Measurements from ENCODE around the gene MYO9B. TPM values are rescaled to one million over a fixed set of nuclear protein-coding genes. Genes with fewer than 3 reads are reported as not detected.

The MYO9B gene
- total RNA-seq, 1 donor from 2014 or later = 94.3 TPM

DNA sequence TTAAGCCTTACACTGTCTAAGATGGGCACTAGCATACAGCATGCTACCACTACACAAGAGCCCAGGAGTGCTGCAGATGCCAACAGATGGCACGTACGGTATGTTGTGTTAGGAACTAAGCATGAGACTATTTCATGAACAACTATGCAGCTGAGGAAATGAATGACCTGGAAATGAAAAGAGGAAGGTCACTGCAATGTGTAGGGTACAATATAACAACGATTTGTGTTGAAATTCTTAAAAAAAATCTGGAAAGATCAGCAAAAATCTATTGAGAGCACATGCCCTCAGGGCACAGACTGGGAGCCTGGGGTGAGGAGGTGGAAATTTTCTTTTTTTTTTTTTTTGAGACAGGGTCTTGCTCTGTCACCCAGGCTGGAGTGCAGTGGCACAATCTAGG lies 14.8 kb upstream of the MYO9B start:
- Mint-ChIP-seq H3K4me3 (ENCODE audit: unreplicated experiment) (no peak overlapping the region), H3K4me1 (ENCODE audit: unreplicated experiment) (peaks cover 4% of the 10 kb centered on the region), H3K27ac (ENCODE audit: unreplicated experiment) (no peak overlapping the region), H3K9me3 (ENCODE audit: unreplicated experiment) (no peaks in the 10 kb centered on the region), H3K36me3 (ENCODE audit: unreplicated experiment) (peaks cover 8% of the 10 kb centered on the region), H3K27me3 (ENCODE audit: unreplicated experiment) (no peaks in the 10 kb centered on the region)
- no peak for DNase-seq (ENCODE audit: extremely low spot score, unreplicated experiment)
- TF ChIP-seq, protein P1, sequence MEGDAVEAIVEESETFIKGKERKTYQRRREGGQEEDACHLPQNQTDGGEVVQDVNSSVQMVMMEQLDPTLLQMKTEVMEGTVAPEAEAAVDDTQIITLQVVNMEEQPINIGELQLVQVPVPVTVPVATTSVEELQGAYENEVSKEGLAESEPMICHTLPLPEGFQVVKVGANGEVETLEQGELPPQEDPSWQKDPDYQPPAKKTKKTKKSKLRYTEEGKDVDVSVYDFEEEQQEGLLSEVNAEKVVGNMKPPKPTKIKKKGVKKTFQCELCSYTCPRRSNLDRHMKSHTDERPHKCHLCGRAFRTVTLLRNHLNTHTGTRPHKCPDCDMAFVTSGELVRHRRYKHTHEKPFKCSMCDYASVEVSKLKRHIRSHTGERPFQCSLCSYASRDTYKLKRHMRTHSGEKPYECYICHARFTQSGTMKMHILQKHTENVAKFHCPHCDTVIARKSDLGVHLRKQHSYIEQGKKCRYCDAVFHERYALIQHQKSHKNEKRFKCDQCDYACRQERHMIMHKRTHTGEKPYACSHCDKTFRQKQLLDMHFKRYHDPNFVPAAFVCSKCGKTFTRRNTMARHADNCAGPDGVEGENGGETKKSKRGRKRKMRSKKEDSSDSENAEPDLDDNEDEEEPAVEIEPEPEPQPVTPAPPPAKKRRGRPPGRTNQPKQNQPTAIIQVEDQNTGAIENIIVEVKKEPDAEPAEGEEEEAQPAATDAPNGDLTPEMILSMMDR (IDR thresholded peaks at IDR 0.05) = no peak

DNA sequence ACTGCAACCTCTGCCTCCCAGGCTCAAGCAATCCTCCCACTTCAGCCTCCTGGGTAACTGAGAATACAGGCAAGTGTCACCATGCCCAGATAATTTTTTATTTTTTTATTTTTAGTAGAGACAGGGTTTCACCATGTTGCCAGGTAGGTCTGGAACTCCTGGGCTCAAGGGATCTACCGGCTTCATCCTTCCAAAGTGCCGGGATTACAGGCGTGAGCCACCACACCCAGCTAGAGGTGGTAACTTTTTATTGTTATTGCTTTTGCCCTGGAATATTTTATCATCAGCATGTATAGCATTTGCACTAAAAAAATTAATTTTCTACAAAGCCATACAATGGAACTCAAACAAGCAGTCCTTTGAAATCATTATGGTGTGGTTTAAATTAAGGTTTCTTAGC lies 14.4 kb upstream of the MYO9B start:
- H3K27me3 Mint-ChIP-seq (ENCODE audit: unreplicated experiment) = no peaks in the 10 kb centered on the region
- peaks cover 8% of the 10 kb centered on the region for H3K36me3 Mint-ChIP-seq (ENCODE audit: unreplicated experiment)
- no peak overlapping the region for H3K4me3 Mint-ChIP-seq (ENCODE audit: unreplicated experiment)
- H3K4me1 Mint-ChIP-seq (ENCODE audit: unreplicated experiment) = peaks cover 4% of the 10 kb centered on the region
- TF ChIP-seq, protein P1 (IDR thresholded peaks at IDR 0.05) = no peak
- H3K9me3 Mint-ChIP-seq (ENCODE audit: unreplicated experiment) = no peaks in the 10 kb centered on the region
- DNase-seq (ENCODE audit: extremely low spot score, unreplicated experiment) = no peak
- H3K27ac Mint-ChIP-seq (ENCODE audit: unreplicated experiment) = no peak overlapping the region

DNA sequence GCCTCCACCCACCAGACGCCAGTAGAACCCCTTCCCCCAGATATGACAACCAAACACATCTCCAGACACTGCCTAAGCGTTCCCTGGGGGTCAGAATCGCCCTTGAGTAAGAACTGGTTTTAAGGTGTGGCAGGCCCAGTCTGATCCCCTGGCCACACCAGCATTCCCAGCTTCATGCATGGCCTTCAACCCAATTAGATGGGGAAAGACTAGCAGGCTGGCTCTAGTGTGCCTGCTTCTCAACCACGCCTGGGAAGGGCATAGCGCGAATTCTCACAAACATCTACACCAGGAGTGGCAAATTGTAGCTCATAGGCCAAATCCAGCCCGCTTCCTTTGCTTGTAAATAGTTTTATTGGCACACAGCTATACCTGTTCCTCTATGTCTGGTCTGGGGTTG lies 13.9 kb upstream of the MYO9B start:
- Mint-ChIP-seq H3K27ac (ENCODE audit: unreplicated experiment) (no peak overlapping the region), H3K4me3 (ENCODE audit: unreplicated experiment) (no peak overlapping the region), H3K27me3 (ENCODE audit: unreplicated experiment) (no peaks in the 10 kb centered on the region), H3K9me3 (ENCODE audit: unreplicated experiment) (no peaks in the 10 kb centered on the region), H3K4me1 (ENCODE audit: unreplicated experiment) (peaks cover 4% of the 10 kb centered on the region), H3K36me3 (ENCODE audit: unreplicated experiment) (peaks cover 8% of the 10 kb centered on the region)
- TF ChIP-seq, protein P1 (IDR thresholded peaks at IDR 0.05) = no peak
- no peak for DNase-seq (ENCODE audit: extremely low spot score, unreplicated experiment)

DNA sequence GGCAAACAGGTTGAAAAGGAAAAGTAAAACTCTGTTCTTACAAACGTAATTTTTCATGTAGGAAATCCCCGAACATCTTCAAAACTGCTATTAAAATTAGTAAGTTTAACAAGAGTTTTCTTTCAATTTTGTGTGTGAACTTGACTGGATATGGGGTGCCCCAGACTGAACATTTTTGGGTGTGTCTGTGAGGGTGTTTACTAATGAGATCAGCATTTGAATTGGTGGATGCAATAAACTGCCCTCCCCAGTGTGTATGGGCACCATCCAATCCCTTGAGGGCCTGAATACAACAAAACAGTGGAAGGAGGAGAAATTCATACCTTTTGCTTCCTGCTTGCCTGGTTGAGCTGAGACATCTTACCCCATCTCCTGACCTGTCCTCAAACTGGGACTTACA lies 12.1 kb upstream of the MYO9B start:
- TF ChIP-seq, protein P1 (IDR thresholded peaks at IDR 0.05) = no peak
- Mint-ChIP-seq H3K9me3 (ENCODE audit: unreplicated experiment) (no peaks in the 10 kb centered on the region), H3K4me1 (ENCODE audit: unreplicated experiment) (peaks cover 10% of the 10 kb centered on the region)

DNA sequence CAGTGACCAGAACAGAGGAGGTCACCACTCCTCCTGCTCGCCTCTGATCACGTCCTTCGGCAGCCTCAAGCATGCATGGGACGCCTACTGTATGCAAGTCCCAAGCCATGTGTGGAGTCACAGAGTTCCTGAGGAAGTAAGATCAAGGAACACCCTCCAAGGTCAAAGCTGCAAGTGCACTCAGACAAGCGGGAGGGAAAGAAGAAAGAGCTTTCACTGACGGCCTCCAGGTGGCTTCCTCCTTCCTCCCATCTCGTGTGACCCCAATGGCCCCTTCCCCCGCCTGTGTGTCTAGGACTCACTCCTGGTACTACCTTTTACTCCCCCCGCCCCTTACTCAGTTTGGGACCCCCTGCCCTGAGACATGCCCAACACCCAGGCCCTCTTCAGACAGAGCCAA lies 6.4 kb upstream of the MYO9B start:
- H3K27me3 Mint-ChIP-seq (ENCODE audit: unreplicated experiment) = no peaks in the 10 kb centered on the region
- no peak for DNase-seq (ENCODE audit: extremely low spot score, unreplicated experiment)
- no peaks in the 10 kb centered on the region for H3K9me3 Mint-ChIP-seq (ENCODE audit: unreplicated experiment)
- no peak overlapping the region for H3K27ac Mint-ChIP-seq (ENCODE audit: unreplicated experiment)
- TF ChIP-seq, protein P1 (IDR thresholded peaks at IDR 0.05) = no peak
- no peak overlapping the region for H3K4me3 Mint-ChIP-seq (ENCODE audit: unreplicated experiment)
- H3K4me1 Mint-ChIP-seq (ENCODE audit: unreplicated experiment) = peaks cover 17% of the 10 kb centered on the region
- H3K36me3 Mint-ChIP-seq (ENCODE audit: unreplicated experiment) = peaks cover 5% of the 10 kb centered on the region

More for the DNA sequence above, 12.1 kb upstream of the MYO9B start:
- H3K27ac Mint-ChIP-seq (ENCODE audit: unreplicated experiment) = no peak overlapping the region
- no peak overlapping the region for H3K4me3 Mint-ChIP-seq (ENCODE audit: unreplicated experiment)
- peaks cover 4% of the 10 kb centered on the region for H3K36me3 Mint-ChIP-seq (ENCODE audit: unreplicated experiment)
- H3K27me3 Mint-ChIP-seq (ENCODE audit: unreplicated experiment) = no peaks in the 10 kb centered on the region
- DNase-seq (ENCODE audit: extremely low spot score, unreplicated experiment) = no peak
